Liver (tissue), 9 donors: ENCODE results near the gene KLF16. TPM values are rescaled to one million over a fixed set of nuclear protein-coding genes. Genes with fewer than 3 reads are reported as not detected.

ENCODE experiments used
- DNase-seq: peaks from one replicate; pipeline ENCODE4 v3.0.0-alpha.2; 2017; ENCODE audit warnings: low spot score
- H3K27ac ChIP-seq, 2 donors: one replicate each; pipeline ENCODE4 v1.7.0; 2013; ENCODE audit warnings: inconsistent platforms in 2 of 2, low read length in 2 of 2, control low read depth in 1 of 2, low read depth in 1 of 2, mild to moderate bottlenecking in 1 of 2
- H3K27me3 ChIP-seq, 4 donors: one replicate each; pipeline versions ENCODE4 v1.6.1 to v1.7.0; 2013; ENCODE audit warnings: low read length in 3 of 4, inconsistent platforms in 1 of 4, mild to moderate bottlenecking in 1 of 4, moderate library complexity in 1 of 4; ENCODE audit not compliant: control insufficient read depth in 4 of 4, insufficient read depth in 4 of 4
- H3K36me3 ChIP-seq, 4 donors: one replicate each; pipeline versions ENCODE4 v1.6.1 to v1.7.0; 2013; ENCODE audit warnings: low read length in 3 of 4, mild to moderate bottlenecking in 3 of 4, low read depth in 1 of 4, moderate library complexity in 1 of 4; ENCODE audit not compliant: control insufficient read depth in 4 of 4, insufficient read depth in 3 of 4
- H3K4me1 ChIP-seq, 4 donors: one replicate each; pipeline versions ENCODE4 v1.6.1 to v1.7.0; 2013; ENCODE audit warnings: low read length in 3 of 4, mild to moderate bottlenecking in 3 of 4, moderate library complexity in 1 of 4; ENCODE audit not compliant: control insufficient read depth in 4 of 4, insufficient read depth in 4 of 4
- H3K4me3 ChIP-seq, 3 donors: one replicate each; pipeline versions ENCODE4 v1.6.1 to v1.7.0; 2013; ENCODE audit warnings: low read length in 3 of 3, control low read depth in 1 of 3, low read depth in 1 of 3, mild to moderate bottlenecking in 1 of 3
- H3K9ac ChIP-seq, 2 donors: one replicate each; pipeline ENCODE4 v1.7.0; 2013; ENCODE audit warnings: low read length in 2 of 2, mild to moderate bottlenecking in 2 of 2, moderate library complexity in 2 of 2, control low read depth in 1 of 2, low read depth in 1 of 2
- H3K9me3 ChIP-seq, 4 donors: one replicate each; pipeline versions ENCODE4 v1.6.1 to v1.7.0; 2013; ENCODE audit warnings: low read length in 3 of 4; ENCODE audit not compliant: control insufficient read depth in 4 of 4
- EGR1 ChIP-seq, 2 donors: IDR thresholded peaks; 2 replicates each; pipeline ENCODE4 v1.6.1; 2016 to 2018; ENCODE audit warnings: antibody characterized with exemption in 2 of 2, low read depth in 2 of 2
- FOXA1 ChIP-seq: IDR thresholded peaks from 2 replicates; pipeline ENCODE4 v1.6.1; 2016; ENCODE audit warnings: antibody characterized with exemption
- FOXA2 ChIP-seq: IDR thresholded peaks from 2 replicates; pipeline ENCODE4 v1.6.1; 2016; ENCODE audit warnings: antibody characterized with exemption
- GABPA ChIP-seq, 2 donors: IDR thresholded peaks in 1 of 2; conservative IDR thresholded peaks in 1 of 2; 2 replicates each; pipeline ENCODE4 v1.6.1; 2016; ENCODE audit warnings: antibody characterized with exemption in 2 of 2, mild to moderate bottlenecking in 1 of 2, moderate library complexity in 1 of 2
- HNF4A ChIP-seq, 2 donors: conservative IDR thresholded peaks; 2 replicates each; pipeline ENCODE4 v1.6.1; 2016; ENCODE audit warnings: antibody characterized with exemption in 2 of 2, mild to moderate bottlenecking in 2 of 2
- HNF4G ChIP-seq: IDR thresholded peaks from 2 replicates; pipeline ENCODE4 v1.6.1; 2016; ENCODE audit warnings: antibody characterized with exemption
- NR2F2 ChIP-seq: IDR thresholded peaks from 2 replicates; pipeline ENCODE4 v1.6.1; 2016; ENCODE audit warnings: antibody characterized with exemption
- RAD21 ChIP-seq, 2 donors: IDR thresholded peaks; 2 replicates each; pipeline ENCODE4 v1.6.1; 2016; ENCODE audit warnings: antibody characterized with exemption in 2 of 2, mild to moderate bottlenecking in 2 of 2
- RXRA ChIP-seq, 2 donors: IDR thresholded peaks; 2 replicates each; pipeline ENCODE4 v1.6.1; 2017 to 2018; ENCODE audit warnings: antibody characterized with exemption in 2 of 2, mild to moderate bottlenecking in 1 of 2
- TAF1 ChIP-seq: conservative IDR thresholded peaks from 2 replicates; pipeline ENCODE4 v1.6.1; 2016; ENCODE audit warnings: antibody characterized with exemption, mild to moderate bottlenecking
- YY1 ChIP-seq: IDR thresholded peaks from 2 replicates; pipeline ENCODE4 v1.6.1; 2016; ENCODE audit warnings: antibody characterized with exemption, mild to moderate bottlenecking
- WGBS: extraction: QIAGEN DNeasy Blood & Tissue Kit; methylation state at CpG from one replicate; pipeline ENCODE4 v1.1.7; 2013; 5-methylcytosine and 5-hydroxymethylcytosine counted together
- polyA plus RNA-seq, 2 donors: library from polyadenylated mRNA; stranded (reverse) in 1 of 2; unstranded in 1 of 2; fragments of 200-250 nt in 1 of 2; fragments of >200 nt in 1 of 2; fragmentation: Nextera tagmentation in 1 of 2; extraction: Ambion mirVana in 1 of 2; gene quantifications; one replicate each; pipeline versions ENCODE4 v1.2.1 to v1.2.3, GENCODE V29; 2013 to 2015
- total RNA-seq, 2 donors: library from RNA; depleted of rRNA; stranded (reverse); fragments of >200 nt; gene quantifications; one replicate each; pipeline ENCODE4 v1.2.3, GENCODE V29; 2014
- TF ChIP-seq, protein P1 (sequence below): IDR thresholded peaks from 2 replicates; pipeline ENCODE4 v1.6.1; 2016; ENCODE audit warnings: antibody characterized with exemption, mild to moderate bottlenecking
- TF ChIP-seq, protein P2 (sequence below): IDR thresholded peaks from 2 replicates; pipeline ENCODE4 v1.6.1; 2016; ENCODE audit warnings: antibody characterized with exemption
- donor health status: healthy.
- donor health status: healthy.
- donor health status: healthy.
- donor health status: healthy.
- donor health status: healthy.

KLF16 gene
- total and polyA plus RNA-seq, 4 donors, result 1.2 to 14.8 (median 6.0) TPM

DNA sequence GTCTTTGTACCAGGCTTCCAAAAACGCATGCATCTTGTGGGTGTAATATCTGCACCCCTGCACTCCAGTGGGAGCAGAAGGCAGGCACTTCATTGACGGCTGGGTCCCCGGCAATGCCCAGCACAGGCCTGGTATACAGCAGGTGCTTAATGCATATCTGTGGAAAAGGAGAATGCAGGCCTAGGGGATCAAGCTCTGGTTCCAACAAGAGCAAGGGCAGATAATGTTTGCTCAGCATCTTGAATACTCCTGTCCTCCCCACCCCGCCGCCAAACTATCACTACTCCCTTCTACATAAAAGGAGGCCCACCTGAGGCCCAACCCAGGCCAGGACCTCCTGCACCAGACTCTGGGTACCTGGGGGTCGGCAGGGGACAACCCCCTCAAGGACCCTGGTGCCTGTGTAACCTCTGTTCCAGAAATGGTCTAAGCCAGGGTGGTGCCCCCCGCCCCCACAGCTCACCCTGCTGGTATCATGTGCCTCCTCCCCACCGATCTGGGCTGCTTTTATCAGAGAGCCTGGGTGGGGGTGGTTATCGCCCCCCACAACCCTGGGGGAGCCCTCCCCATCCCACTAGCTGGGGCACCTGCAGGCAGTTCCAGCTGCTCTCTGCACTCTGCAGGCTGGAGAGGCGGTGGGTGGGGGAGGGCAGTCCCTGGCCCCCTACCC lies 4.8 kb downstream of the KLF16 start (continued):
- TF ChIP-seq, protein P1, sequence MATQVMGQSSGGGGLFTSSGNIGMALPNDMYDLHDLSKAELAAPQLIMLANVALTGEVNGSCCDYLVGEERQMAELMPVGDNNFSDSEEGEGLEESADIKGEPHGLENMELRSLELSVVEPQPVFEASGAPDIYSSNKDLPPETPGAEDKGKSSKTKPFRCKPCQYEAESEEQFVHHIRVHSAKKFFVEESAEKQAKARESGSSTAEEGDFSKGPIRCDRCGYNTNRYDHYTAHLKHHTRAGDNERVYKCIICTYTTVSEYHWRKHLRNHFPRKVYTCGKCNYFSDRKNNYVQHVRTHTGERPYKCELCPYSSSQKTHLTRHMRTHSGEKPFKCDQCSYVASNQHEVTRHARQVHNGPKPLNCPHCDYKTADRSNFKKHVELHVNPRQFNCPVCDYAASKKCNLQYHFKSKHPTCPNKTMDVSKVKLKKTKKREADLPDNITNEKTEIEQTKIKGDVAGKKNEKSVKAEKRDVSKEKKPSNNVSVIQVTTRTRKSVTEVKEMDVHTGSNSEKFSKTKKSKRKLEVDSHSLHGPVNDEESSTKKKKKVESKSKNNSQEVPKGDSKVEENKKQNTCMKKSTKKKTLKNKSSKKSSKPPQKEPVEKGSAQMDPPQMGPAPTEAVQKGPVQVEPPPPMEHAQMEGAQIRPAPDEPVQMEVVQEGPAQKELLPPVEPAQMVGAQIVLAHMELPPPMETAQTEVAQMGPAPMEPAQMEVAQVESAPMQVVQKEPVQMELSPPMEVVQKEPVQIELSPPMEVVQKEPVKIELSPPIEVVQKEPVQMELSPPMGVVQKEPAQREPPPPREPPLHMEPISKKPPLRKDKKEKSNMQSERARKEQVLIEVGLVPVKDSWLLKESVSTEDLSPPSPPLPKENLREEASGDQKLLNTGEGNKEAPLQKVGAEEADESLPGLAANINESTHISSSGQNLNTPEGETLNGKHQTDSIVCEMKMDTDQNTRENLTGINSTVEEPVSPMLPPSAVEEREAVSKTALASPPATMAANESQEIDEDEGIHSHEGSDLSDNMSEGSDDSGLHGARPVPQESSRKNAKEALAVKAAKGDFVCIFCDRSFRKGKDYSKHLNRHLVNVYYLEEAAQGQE, result no peak
- TF ChIP-seq EGR1 (IDR thresholded peaks at IDR 0.05; ENCODE audit: low read depth in 2 of 2), result no peak

DNA sequence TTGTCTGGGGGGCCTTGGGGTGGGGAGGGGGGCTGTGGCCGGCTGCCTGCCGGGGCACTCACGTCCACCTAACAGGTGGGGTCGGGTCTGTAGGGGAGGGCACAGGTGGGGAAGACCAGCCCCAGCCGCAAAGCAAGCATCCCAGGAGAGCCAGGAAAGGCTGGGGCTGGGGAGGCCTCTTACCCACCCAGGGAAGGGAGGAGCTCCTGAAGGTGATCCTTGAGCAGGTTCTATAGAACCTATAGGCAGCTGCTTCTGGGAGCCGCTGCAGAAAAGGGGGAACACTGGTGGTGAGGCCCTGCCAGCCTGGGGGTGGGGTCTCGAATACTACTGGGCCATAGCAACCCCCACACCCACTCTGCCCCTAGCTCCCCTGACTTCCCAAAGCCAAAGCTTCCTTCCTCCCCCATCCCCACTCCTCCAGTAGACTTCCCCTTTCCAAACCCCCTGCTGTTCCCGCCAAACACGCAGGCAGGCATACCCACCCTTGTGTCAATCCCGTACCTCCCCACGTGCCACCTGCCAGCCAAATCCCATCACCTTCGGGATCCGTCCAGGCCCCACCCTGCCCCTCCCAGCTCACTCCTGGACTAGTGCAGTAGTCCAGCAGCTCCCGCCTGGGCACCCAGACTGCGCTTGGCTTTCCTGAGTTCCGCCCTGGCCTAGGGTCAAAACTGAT lies 5.6 kb downstream of the KLF16 start:
- Histone ChIP-seq H3K4me3 (peak overlapping the region in 1 of 3 donors; percentile 34), H3K4me1 (peaks cover 46 to 81% (median 60%) of the 10 kb centered on the region in 4 donors), H3K27ac (peak overlapping the region; percentile 89 to 92), H3K36me3 (peaks cover 0 to 2% (median 0%) of the 10 kb centered on the region in 4 donors), H3K9me3 (no peaks in the 10 kb centered on the region), H3K27me3 (no peaks in the 10 kb centered on the region), H3K9ac (peak overlapping the region; percentile 5 to 18)
- TF ChIP-seq RAD21 (IDR thresholded peaks at IDR 0.05) (no peak), EGR1 (IDR thresholded peaks at IDR 0.05; ENCODE audit: low read depth in 2 of 2) (no peak), TAF1 (no peak), HNF4A (conservative IDR thresholded peaks at IDR 0.05) (no peak), FOXA2 (no peak), NR2F2 (no peak), YY1 (no peak), HNF4G (no peak), RXRA (IDR thresholded peaks at IDR 0.05) (no peak), GABPA (IDR thresholded peaks at IDR 0.05 in 1 of 2, conservative IDR thresholded peaks at IDR 0.05 in 1 of 2) (no peak), FOXA1 (no peak)
- TF ChIP-seq, protein P1, result no peak
- TF ChIP-seq, protein P2, sequence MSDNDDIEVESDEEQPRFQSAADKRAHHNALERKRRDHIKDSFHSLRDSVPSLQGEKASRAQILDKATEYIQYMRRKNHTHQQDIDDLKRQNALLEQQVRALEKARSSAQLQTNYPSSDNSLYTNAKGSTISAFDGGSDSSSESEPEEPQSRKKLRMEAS, result no peak
- DNase-seq, result no peak
- WGBS, result 44% methylated on average over 16 of the region's 16 CpGs
